Loucy (cell line): ENCODE results near the gene IL11.

Source experiments
- H2AFZ ChIP-seq: fragments of 200-600 bp; sonication (generic); 2 replicates; pipeline ENCODE4 v1.6.0; 2016; ENCODE audit warnings: antibody characterized with exemption, mild to moderate bottlenecking, low read length, moderate library complexity
- H3F3A ChIP-seq: fragments of 200-600 bp; 2 replicates; pipeline ENCODE4 v1.6.0; 2016; ENCODE audit warnings: antibody characterized with exemption, low read depth, mild to moderate bottlenecking
- H3K27me3 ChIP-seq: fragments of 200-600 bp; sonication (generic); 2 replicates; pipeline ENCODE4 v1.6.1; 2014; ENCODE audit warnings: low read length, mild to moderate bottlenecking; ENCODE audit not compliant: insufficient read depth, poor library complexity, severe bottlenecking
- H3K36me3 ChIP-seq: fragments of 200-600 bp; sonication (generic); 2 replicates; pipeline ENCODE4 v1.6.1; 2016; ENCODE audit warnings: low read length; ENCODE audit not compliant: insufficient read depth
- H3K4me1 ChIP-seq: fragments of 200-600 bp; sonication (generic); 2 replicates; pipeline ENCODE4 v1.5.1; 2014; ENCODE audit warnings: low read length, mild to moderate bottlenecking; ENCODE audit not compliant: insufficient read depth, poor library complexity, severe bottlenecking
- H3K4me2 ChIP-seq: fragments of 200-600 bp; sonication (generic); 2 replicates; pipeline ENCODE4 v1.6.0; 2014; ENCODE audit warnings: antibody characterized with exemption, low read length, low read depth, mild to moderate bottlenecking; ENCODE audit not compliant: poor library complexity, severe bottlenecking
- H3K4me3 ChIP-seq: fragments of 200-600 bp; sonication (generic); 2 replicates; pipeline ENCODE4 v1.5.1; 2014; ENCODE audit warnings: low read length, mild to moderate bottlenecking, mixed read lengths; ENCODE audit not compliant: poor library complexity, severe bottlenecking
- H3K79me2 ChIP-seq: fragments of 200-600 bp; sonication (generic); 2 replicates; pipeline ENCODE4 v1.6.1; 2014; ENCODE audit warnings: low read length; ENCODE audit not compliant: insufficient read depth
- H3K9ac ChIP-seq: fragments of 200-600 bp; sonication (generic); 2 replicates; pipeline ENCODE4 v1.6.0; 2014; ENCODE audit warnings: mild to moderate bottlenecking, low read depth, low read length, moderate library complexity; ENCODE audit not compliant: poor library complexity, severe bottlenecking
- H3K9me2 ChIP-seq: fragments of 200-600 bp; sonication (generic); replicated peaks from 2 replicates; pipeline ENCODE4 v1.6.1; 2016; ENCODE audit warnings: low read depth, low read length, mixed read lengths
- H3K9me3 ChIP-seq: fragments of 200-600 bp; sonication (generic); 2 replicates; pipeline ENCODE4 v1.6.1; 2014; ENCODE audit warnings: mild to moderate bottlenecking, antibody characterized with exemption, low read length, low read depth; ENCODE audit not compliant: insufficient read depth
- H4K20me1 ChIP-seq: fragments of 200-600 bp; sonication (generic); 2 replicates; pipeline ENCODE4 v1.6.0; 2014; ENCODE audit warnings: antibody characterized with exemption, low read length, mild to moderate bottlenecking; ENCODE audit not compliant: insufficient read depth, poor library complexity, severe bottlenecking
- CTCF ChIP-seq: fragments of 200-600 bp; sonication (generic); conservative IDR thresholded peaks from 2 replicates; pipeline ENCODE4 v1.5.1; 2014; ENCODE audit warnings: mild to moderate bottlenecking, antibody characterized with exemption, low read length
- EZH2phosphoT487 ChIP-seq: fragments of 200-600 bp; IDR thresholded peaks from 2 replicates; pipeline ENCODE4 v1.6.1; 2018; ENCODE audit warnings: antibody characterized with exemption, mild to moderate bottlenecking, moderate library complexity, borderline replicate concordance

IL11 gene

GRCh38 chr19:55400281-55401087 lies 30.2 kb upstream of the IL11 start:
- Histone ChIP-seq H3K4me1 (peaks cover 23% of the 10 kb centered on the region), H3K27me3 (no peaks in the 10 kb centered on the region), H4K20me1 (peaks cover 28% of the 10 kb centered on the region), H3F3A (no peaks in the 10 kb centered on the region; the same call in 1 of the 2 replicates), H3K79me2 (peaks cover 37% of the 10 kb centered on the region), H3K9ac (no peak overlapping the region), H3K9me3 (no peaks in the 10 kb centered on the region), H3K36me3 (peaks cover 42% of the 10 kb centered on the region; the same call in 1 of the 2 replicates), H3K4me3 (no peak overlapping the region), H3K9me2 (no peaks in the 10 kb centered on the region), H3K4me2 (no peak overlapping the region), H2AFZ (no peak overlapping the region)
- TF ChIP-seq CTCF (no peak), EZH2phosphoT487 (no peak)

GRCh38 chr19:55398200-55398925 lies 28.1 kb upstream of the IL11 start:
- no peaks in the 10 kb centered on the region; the same call in 1 of the 2 replicates for H3F3A ChIP-seq
- no peak overlapping the region for H2AFZ ChIP-seq
- peaks cover 14% of the 10 kb centered on the region for H4K20me1 ChIP-seq
- H3K9me2 ChIP-seq = no peaks in the 10 kb centered on the region
- H3K27me3 ChIP-seq = no peaks in the 10 kb centered on the region
- H3K4me2 ChIP-seq = no peak overlapping the region
- peaks cover 30% of the 10 kb centered on the region; the same call in 1 of the 2 replicates for H3K36me3 ChIP-seq
- H3K4me1 ChIP-seq = peaks cover 10% of the 10 kb centered on the region
- no peak overlapping the region for H3K9ac ChIP-seq
- H3K79me2 ChIP-seq = peaks cover 17% of the 10 kb centered on the region
- no peak overlapping the region for H3K4me3 ChIP-seq
- no peak for TF ChIP-seq EZH2phosphoT487
- H3K9me3 ChIP-seq = no peaks in the 10 kb centered on the region

- H3K36me3 ChIP-seq = peaks cover 15% of the 10 kb centered on the region; the same call in 1 of the 2 replicates
- H3K4me1 ChIP-seq = peaks cover 13% of the 10 kb centered on the region
- no peaks in the 10 kb centered on the region for H3K9me3 ChIP-seq
- H4K20me1 ChIP-seq = peaks cover 36% of the 10 kb centered on the region
- H3K9me2 ChIP-seq = no peaks in the 10 kb centered on the region
- no peaks in the 10 kb centered on the region for H3F3A ChIP-seq
- H3K9ac ChIP-seq = no peak overlapping the region
- no peak overlapping the region for H3K4me3 ChIP-seq
- no peak overlapping the region for H3K4me2 ChIP-seq
- TF ChIP-seq CTCF = no peak
- TF ChIP-seq EZH2phosphoT487 = no peak
- H2AFZ ChIP-seq = no peak overlapping the region
- no peaks in the 10 kb centered on the region for H3K27me3 ChIP-seq
- H3K79me2 ChIP-seq = peaks cover 23% of the 10 kb centered on the region
Measured at GRCh38 chr19:55392820-55393761, 22.8 kb upstream of the IL11 start.
